A673 (cell line): ENCODE measurements around the gene CYP2W1.

ENCODE experiments used
- EZH2 ChIP-seq: fragments of 200-600 bp; sonication (generic); IDR thresholded peaks from 2 replicates; pipeline ENCODE4 v1.6.1; 2017; ENCODE audit warnings: borderline replicate concordance, low read depth, mild to moderate bottlenecking, mixed read lengths, antibody characterized with exemption, low read length; ENCODE audit not compliant: poor library complexity, severe bottlenecking
- TF ChIP-seq, protein P1 (sequence below): fragments of 300-800, 200-600 bp; sonication (generic); conservative IDR thresholded peaks from 2 replicates; pipeline ENCODE4 v1.5.1; 2017; ENCODE audit warnings: low read depth, mild to moderate bottlenecking, antibody characterized with exemption, low read length, moderate library complexity, mixed read lengths

DNA sequence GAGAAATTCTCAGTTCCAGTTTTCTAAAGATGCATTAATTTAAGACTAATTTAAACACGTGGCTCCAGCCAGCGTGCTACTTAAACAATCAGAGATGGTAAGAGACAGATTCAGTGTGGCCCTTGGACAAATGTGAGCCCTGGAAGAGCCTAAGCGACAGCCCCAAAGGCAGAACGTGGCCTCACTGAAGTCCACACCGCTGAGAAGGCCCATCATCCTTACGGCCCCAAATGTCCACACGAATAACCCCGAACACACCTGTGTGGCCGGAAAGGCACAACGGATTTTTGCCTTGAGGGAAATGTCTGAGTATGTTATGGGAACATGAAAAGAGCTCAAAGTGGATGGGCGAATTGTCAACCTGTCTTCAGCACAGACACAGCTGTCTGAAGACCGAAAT is 10.9 kb upstream of the CYP2W1 start:
- TF ChIP-seq, protein P1, sequence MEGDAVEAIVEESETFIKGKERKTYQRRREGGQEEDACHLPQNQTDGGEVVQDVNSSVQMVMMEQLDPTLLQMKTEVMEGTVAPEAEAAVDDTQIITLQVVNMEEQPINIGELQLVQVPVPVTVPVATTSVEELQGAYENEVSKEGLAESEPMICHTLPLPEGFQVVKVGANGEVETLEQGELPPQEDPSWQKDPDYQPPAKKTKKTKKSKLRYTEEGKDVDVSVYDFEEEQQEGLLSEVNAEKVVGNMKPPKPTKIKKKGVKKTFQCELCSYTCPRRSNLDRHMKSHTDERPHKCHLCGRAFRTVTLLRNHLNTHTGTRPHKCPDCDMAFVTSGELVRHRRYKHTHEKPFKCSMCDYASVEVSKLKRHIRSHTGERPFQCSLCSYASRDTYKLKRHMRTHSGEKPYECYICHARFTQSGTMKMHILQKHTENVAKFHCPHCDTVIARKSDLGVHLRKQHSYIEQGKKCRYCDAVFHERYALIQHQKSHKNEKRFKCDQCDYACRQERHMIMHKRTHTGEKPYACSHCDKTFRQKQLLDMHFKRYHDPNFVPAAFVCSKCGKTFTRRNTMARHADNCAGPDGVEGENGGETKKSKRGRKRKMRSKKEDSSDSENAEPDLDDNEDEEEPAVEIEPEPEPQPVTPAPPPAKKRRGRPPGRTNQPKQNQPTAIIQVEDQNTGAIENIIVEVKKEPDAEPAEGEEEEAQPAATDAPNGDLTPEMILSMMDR: no peak
- TF ChIP-seq EZH2: no peak
